HG02588 (cell line): ENCODE data around the gene PPP6R3.

Source experiments
- ATAC-seq: cut with Tn5 transposase; IDR thresholded peaks from one replicate; pipeline ENCODE4 v1.9.1; 2021; ENCODE audit warnings: mild to moderate bottlenecking, moderate library complexity; ENCODE audit not compliant: unreplicated experiment

PPP6R3 gene

DNA sequence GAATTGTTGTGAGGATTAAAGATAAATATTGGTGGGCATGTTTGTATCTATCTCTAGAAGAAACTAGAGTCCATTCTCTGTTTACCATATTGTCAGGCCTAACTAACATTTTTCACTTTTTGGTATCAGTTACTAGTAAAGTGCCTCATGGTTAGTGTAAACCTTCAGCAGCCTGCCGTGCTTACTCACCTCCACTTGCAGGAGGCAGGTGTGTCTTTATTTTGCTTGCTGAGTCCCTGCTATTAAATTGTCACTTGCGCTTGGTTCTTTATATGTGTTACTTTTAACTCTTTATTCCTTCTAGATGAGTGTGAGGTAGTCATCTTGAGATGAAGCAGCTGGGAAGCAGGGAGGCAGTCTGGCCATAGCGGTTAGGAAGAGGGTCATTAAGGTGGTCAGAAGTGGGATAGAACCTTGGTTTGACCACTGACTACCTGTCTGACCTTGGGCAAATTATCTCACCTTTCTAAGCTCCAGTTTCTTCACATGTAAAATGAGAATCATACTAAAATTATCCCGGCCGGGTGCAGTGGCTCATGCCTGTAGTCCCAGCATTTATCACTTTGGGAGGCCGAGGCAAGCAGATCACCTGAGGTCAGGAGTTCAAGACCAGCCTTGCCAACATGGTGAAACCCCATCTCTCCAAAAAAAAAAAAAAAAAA is 21.2 kb downstream of the PPP6R3 start:
- ATAC-seq, result no peak

DNA sequence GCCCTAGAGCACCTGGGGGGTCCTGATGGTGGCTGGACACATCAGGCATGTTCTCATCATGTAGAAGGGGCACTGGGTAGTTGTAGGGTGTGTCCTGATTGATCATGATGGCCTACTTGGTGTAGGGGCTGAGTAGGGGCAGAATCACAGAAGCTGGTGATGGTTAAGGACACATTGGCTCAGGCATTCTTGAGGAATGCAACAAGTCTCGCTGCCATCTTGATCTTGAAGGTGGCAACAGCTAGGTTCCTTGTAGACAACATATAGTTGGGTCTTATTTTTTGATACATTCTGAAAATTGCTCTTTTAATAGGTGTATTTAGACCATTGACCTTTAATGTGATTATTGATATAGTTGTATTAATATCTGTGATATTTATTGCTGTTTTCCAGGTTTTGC is 28.1 kb downstream of the PPP6R3 start:
- no peak for ATAC-seq

DNA sequence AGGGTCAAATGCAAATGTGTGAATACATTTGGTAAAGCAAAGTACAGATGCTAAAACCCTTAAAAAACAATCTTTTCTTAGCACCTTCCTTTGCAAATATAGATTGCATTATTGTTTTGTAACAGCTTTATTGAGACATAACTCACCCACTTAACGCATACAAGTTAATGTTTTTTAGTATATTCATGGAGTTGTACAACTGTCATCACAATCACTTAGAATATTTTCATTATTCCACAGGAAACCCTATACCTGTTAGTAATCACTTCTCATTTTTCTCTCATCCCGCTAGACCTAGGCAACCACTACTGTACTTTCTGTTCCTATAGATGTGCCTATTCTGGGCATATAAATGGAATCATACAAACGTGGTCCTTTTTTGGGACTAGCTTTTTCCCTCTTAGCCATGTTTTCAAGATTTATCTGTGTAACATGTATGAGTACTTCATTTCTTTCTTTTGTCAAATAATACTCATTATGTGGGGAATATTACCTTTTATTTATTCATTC is 34.7 kb downstream of the PPP6R3 start:
- ATAC-seq, result no peak

DNA sequence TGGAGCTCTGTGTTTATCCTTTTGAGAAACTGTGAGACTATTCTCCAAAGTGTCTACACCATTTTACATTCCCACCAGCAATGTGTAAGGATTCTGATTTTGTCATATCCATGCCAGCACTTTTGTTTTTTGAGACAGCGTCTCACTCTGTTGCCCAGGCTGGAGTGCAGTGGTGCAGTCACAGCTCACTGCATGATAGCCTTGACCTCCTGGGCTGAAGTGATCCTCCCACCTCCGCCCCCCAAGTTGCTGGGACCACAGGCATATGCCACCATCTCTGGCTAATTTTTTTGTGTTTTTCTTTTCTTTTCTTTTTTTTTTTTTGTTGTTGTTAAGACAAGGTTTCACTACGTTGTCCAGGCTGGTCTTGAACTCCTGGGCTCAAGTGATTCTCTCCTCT is 35.3 kb downstream of the PPP6R3 start:
- no peak for ATAC-seq

DNA sequence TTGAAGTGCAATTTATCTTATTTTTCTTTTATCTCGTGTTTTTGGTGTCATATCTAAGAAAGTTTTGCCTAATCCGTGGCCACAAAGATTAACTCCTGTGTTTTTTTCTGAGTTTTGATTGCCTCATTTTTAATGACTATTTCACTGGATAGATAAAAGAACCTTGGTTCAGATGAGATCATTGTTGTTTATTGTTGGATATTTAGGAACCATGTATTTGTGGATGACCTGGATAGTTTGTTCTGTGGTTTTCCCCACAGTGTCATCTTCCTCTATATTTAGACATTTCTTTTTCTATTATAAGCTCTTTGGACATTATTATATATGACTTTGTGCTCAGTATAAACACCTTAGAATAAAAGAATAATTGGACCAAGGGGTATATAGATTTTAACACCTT is 37.2 kb downstream of the PPP6R3 start:
- no peak for ATAC-seq

DNA sequence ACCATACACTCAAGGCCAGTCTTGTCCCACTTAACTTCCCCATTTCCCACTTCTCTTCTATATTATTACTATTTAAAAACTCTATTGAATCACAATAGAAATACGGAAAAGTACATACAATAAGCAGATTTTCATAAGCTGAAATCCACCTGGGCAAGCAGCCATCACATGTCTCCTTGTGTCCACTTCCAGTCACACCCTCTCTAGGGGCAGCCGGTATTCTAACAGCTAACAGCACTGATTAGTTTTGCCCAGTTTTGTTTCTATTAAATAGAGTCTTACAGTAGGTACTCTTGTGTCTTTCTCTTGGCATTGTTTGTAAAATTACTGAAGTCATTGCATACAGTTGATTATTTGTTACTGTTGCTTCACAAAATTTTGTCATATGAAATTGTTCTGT is 37.8 kb downstream of the PPP6R3 start:
- ATAC-seq, result no peak

DNA sequence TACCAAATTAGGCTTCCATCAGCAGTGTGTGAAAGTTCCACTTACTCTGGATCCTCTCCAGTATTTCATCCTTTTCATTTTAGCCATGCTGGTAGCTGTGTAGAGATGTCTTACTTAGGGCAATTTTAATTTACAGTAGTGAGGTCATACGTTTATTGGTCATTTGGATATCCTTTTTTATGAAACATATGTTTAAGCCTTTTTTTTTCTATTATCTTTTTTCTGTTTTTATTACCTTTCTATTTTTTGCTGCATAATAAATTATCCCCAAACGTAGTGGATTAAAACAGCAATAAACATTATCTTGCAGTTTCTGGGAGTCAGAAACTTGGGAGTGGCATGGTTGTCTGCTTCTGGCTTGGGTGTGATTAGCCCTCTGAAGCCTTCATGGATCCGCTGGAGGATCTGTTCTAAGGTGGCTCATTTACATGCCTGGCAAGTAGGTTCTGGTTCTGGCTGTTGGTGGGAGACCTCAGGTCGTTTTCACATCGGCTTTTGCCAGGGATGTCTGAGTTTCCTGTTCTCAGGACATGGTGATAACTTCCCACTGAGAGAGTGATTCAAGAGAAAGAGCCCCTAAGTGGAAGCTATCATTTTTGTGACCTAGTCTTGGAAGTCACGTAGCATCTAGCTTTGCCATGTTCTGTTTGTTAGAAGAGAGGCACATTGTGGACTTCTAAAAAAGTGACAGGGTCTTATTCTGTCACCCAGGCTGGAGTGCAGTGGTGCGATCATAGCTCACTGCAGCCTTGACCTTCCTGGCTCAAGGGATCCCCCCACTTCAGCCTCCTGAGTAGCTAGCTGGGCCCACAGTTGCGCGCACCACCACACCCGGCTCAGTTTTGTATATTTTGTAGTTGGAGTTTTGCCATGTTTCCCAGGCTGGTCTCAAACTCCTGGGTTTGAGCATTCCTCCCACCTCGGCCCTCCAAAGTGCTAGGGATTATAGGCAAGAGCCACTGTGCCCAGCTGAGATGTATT is 38.6 kb downstream of the PPP6R3 start:
- ATAC-seq, result no peak

DNA sequence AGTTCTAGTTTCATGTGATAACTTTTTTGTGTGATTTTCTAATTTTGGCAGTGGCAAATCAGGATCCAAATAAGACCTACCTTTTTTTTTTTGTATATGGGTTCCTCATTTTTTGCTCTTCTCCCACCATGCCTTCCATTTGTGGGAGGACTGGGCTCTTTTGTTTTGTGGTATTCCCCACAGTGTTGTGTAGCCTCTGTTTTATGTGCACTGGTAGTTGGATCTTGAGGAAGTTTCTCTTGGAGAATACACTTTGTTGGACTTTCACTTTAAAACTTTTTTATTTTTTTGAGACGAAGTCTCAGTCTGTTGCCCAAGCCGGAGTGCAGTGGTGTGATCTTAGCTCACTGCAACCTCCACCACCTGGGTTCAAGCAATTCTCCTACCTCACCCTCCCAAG is 39.7 kb downstream of the PPP6R3 start:
- ATAC-seq, result no peak

GRCh38 chr11:68501813-68502212 is 41.3 kb downstream of the PPP6R3 start:
- no peak for ATAC-seq

DNA sequence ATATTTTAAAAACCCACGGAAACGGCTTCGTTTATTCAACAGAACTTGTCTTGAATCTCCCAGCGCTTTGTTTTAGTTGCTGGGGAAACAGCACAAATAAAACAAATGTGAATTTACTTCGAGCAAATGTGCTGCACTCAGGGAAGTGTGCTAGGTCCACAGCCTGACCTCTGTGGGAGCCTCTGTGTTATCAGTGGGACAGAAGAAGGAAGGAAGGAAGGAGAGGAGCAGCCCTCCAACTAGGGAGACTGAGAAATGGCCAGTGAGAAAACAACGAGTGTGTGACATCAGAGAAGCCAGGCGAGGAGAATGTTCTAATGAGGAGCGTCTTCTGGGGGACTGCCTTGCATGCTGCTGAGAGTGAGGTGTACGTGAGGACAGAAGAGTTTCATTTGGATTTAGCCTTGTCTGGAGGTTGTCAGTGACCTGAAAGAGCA is 42.7 kb downstream of the PPP6R3 start:
- no peak for ATAC-seq

DNA sequence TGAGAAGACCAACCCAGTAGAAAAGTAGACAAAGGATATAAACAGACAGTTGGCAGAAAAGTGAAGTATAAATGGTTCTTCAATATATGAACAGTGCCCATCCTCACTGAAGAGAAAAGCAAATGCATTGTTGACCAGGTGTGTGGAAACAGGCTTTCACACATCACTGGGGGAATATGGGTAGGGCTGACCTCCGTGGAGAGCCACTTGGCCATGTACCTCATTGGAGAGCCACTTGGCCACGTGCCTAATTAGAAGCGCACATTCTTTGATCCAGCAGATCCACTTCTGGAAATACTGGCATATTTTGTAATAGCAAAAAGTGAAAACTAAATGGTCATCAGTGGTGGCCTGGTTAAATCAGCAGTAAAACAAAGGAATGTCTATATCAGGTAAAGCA is 43.2 kb downstream of the PPP6R3 start:
- no peak for ATAC-seq

GRCh38 chr11:68504432-68505066 is 44.0 kb downstream of the PPP6R3 start:
- no peak for ATAC-seq

- ATAC-seq, result no peak
These were observed 45.0 kb downstream of the PPP6R3 start for GRCh38 chr11:68505596-68505995.

DNA sequence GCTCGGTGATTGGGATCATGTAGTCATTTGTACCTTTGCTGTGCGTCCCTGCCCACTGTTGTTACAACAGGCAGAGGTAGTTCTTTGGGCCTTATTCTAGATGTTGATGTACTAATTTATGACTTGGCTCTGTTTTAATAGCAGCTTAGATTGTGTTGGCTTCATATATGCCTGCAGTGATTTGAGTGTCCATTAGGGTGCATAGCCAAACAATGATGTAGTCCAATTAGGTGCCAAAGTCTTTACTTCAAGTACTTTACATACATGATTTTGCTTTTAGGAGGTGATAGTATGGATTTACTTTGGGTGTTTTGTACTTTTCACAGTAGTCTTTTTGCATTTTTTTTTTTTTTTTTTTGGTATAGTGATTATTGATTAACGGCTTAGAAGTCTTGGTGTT is 46.4 kb downstream of the PPP6R3 start:
- ATAC-seq, result no peak

DNA sequence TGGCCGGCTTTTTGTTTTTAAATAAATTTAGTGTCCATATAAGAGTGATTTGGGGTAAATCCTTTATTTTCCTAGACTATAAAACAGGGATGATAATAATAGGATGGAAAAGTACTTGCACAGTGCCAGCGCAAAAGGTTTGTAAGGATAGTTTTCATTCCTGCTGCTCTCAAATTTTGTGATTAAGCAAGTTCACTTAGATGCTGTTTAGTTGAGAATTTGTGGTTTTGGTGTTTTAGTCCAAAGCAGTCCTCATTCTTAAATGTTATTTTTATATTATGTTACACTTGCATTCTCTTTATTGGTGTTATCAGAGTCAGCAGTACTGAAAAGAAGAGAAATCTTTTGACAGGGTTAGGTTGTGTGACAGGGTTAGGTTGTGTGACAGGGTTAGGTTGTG is 47.9 kb downstream of the PPP6R3 start:
- ATAC-seq, result no peak

- no peak for ATAC-seq
These were observed 48.5 kb downstream of the PPP6R3 start for GRCh38 chr11:68509066-68509465.

- ATAC-seq, result no peak
These were observed 53.5 kb downstream of the PPP6R3 start for GRCh38 chr11:68513930-68514487.

GRCh38 chr11:68517121-68517741 is 56.7 kb downstream of the PPP6R3 start:
- no peak for ATAC-seq

DNA sequence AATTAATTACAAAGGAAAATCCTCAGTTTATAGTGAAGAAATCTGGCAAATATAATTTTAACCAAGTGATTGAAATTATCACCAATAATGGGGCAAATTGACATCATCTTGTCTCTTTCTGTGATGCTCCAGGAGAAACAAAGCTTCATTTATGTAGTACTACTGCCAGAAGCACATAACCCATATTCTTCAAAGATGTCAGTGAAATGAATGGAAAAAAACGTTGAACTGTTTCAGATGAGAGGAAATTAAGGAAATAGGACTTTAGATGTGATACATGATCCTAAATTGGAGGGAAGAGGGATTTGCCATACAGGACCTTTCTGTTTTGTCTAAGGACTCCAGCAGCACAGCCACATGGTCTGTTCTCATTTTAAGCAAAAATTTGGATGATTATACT is 57.6 kb downstream of the PPP6R3 start:
- no peak for ATAC-seq

DNA sequence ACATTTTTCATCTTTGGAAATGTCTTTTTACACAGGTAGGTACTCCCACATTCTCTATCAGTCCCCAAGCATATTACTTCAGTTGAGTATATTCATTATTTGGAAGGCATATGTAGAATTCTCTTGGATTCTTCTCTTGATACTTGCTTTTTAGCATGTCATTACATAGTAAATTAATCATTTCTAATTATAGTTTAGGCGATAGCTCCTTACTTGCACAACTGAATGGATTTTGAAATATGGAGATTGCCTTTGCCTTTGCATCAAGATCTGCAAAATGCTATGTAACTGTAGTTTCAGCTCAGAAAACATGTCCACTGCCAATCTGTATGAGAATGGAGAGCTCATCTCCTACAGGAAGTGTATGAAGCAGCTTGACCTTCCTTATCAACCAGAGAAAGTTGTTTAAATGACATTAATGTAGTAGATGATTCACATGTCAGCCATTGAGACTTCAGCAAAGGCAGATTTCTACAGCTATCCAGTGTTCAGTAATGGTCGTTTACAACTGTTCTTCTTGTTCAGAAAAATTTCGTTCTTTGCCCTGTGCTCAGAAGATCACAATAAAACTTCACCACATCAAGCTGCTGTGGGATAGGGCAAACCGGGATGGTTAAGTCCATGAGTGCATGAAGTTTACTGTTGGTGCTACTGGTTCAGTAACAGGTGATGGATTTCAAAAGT is 61.6 kb downstream of the PPP6R3 start:
- no peak for ATAC-seq
